HCT116 (cell line): Measurements from ENCODE around the gene PTH2. TPM values are rescaled to one million over a fixed set of nuclear protein-coding genes. Genes with fewer than 3 reads are reported as not detected.

Experiments used
- ATAC-seq: fragments of 200-7000 bp; cut with Tn5 transposase; 2 replicates; pipeline ENCODE4 v1.9.1; 2020; ENCODE audit warnings: mild to moderate bottlenecking, moderate library complexity
- BruUV-seq: library from RNA; stranded (reverse); fragments of 400-500 nt; replicated peaks from 2 replicates; lab custom pipeline; 2021; lab: Mats Ljungman, UMichigan
- CTCF ChIA-PET: fragments of 300-600 bp; sonication (Branson Sonifier 250); formaldehyde crosslinking; loops from one replicate; lab custom pipeline; 2021; ENCODE audit warnings: antibody characterized with exemption; lab: Charles Lee
- POLR2A ChIA-PET: fragments of 300-600, 350-600 bp; sonication (Branson Sonifier 250); formaldehyde crosslinking; loops from one replicate; lab custom pipeline; 2021; ENCODE audit warnings: antibody characterized with exemption; lab: Charles Lee
- RAD21 ChIA-PET, 2 experiments: fragments of 300-600 bp; sonication (Branson Sonifier 250); formaldehyde crosslinking; loops; one replicate each; lab custom pipeline; 2023; ENCODE audit warnings: low total read pairs in 2 of 2; ENCODE audit not compliant: uncharacterized antibody in 2 of 2, unreplicated experiment in 2 of 2, low non-redundant PET in 1 of 2; lab: Charles Lee
- DNase-seq: peaks from one replicate; pipeline ENCODE4 v3.0.0-alpha.2; 2010; ENCODE audit warnings: low read depth, low spot score
- H2AFZ ChIP-seq: fragments of 200-600 bp; shearing (Covaris generic), sonication (generic); 2 replicates; pipeline ENCODE4 v1.6.1; 2017; ENCODE audit warnings: low read depth, mixed run types, mixed read lengths, antibody characterized with exemption, low read length; ENCODE audit not compliant: poor library complexity, severe bottlenecking
- H3K27ac ChIP-seq: 2 replicates; pipeline ENCODE4 v1.5.1; 2012; ENCODE audit warnings: low read depth, low read length
- H3K27me3 ChIP-seq: fragments of 200-600 bp; sonication (generic); 2 replicates; pipeline ENCODE4 v1.6.1; 2016; ENCODE audit warnings: mixed run types, low read length, mixed read lengths; ENCODE audit not compliant: insufficient read depth
- H3K36me3 ChIP-seq, 2 experiments: fragments of 200-500 bp in 1 of 2; fragments of 200-600 bp in 1 of 2; sonication (Bioruptor generic) in 1 of 2; sonication (generic) in 1 of 2; 2 replicates each; pipeline versions ENCODE4 v1.5.1 to v1.6.1; 2014 to 2016; ENCODE audit warnings: low read length in 2 of 2, inconsistent platforms in 1 of 2, mixed read lengths in 1 of 2, mixed run types in 1 of 2; ENCODE audit not compliant: insufficient read depth in 2 of 2, control insufficient read depth in 1 of 2
- H3K4me1 ChIP-seq, 2 experiments: fragments of 200-600 bp in 1 of 2; sonication (generic) in 1 of 2; 2 replicates each; pipeline versions ENCODE4 v1.5.1 to v1.6.1; 2012 to 2017; ENCODE audit warnings: low read length in 2 of 2, inconsistent platforms in 1 of 2, mild to moderate bottlenecking in 1 of 2, mixed read lengths in 1 of 2, mixed run types in 1 of 2, moderate library complexity in 1 of 2; ENCODE audit not compliant: insufficient read depth in 2 of 2, control insufficient read depth in 1 of 2
- H3K4me2 ChIP-seq: fragments of 200-600 bp; sonication (generic); 2 replicates; pipeline ENCODE4 v1.6.1; 2017; ENCODE audit warnings: mixed run types, low read length, mixed read lengths
- H3K4me3 ChIP-seq, 2 experiments: fragments of 200-600 bp in 1 of 2; sonication (generic) in 1 of 2; replicated peaks in 1 of 2; 2 replicates each; pipeline ENCODE4 v1.5.1; 2011 to 2016; ENCODE audit warnings: low read length in 2 of 2, control low read depth in 1 of 2, low read depth in 1 of 2, mild to moderate bottlenecking in 1 of 2, mixed read lengths in 1 of 2, mixed run types in 1 of 2
- H3K79me2 ChIP-seq: fragments of 200-600 bp; sonication (generic); 2 replicates; pipeline ENCODE4 v1.6.1; 2017; ENCODE audit warnings: mild to moderate bottlenecking, mixed run types, low read length, moderate library complexity, mixed read lengths; ENCODE audit not compliant: insufficient read depth
- H3K9ac ChIP-seq: fragments of 200-600 bp; sonication (generic); 2 replicates; pipeline ENCODE4 v1.6.1; 2016; ENCODE audit warnings: low read length, mixed read lengths
- H3K9me2 ChIP-seq: fragments of 200-600 bp; sonication (generic), shearing (Covaris generic); 2 replicates; pipeline ENCODE4 v1.6.1; 2017; ENCODE audit warnings: mixed run types, mild to moderate bottlenecking, moderate library complexity; ENCODE audit not compliant: insufficient read depth
- H3K9me3 ChIP-seq, 2 experiments: fragments of 200-500 bp in 1 of 2; fragments of 200-600 bp in 1 of 2; sonication (Bioruptor generic) in 1 of 2; sonication (generic) in 1 of 2; 2 replicates each; pipeline ENCODE4 v1.6.1; 2014 to 2017; ENCODE audit warnings: low read length in 2 of 2, mixed read lengths in 2 of 2, inconsistent platforms in 1 of 2, low read depth in 1 of 2, mild to moderate bottlenecking in 1 of 2, mixed run types in 1 of 2, moderate library complexity in 1 of 2; ENCODE audit not compliant: control insufficient read depth in 1 of 2, insufficient read depth in 1 of 2
- H4K20me1 ChIP-seq: fragments of 200-600 bp; sonication (generic), shearing (Covaris generic); 2 replicates; pipeline ENCODE4 v1.6.1; 2017; ENCODE audit warnings: mixed run types, mild to moderate bottlenecking, moderate library complexity; ENCODE audit not compliant: insufficient read depth
- ATF3 ChIP-seq: IDR thresholded peaks from 2 replicates; pipeline ENCODE4 v1.6.1; 2012
- CBX3 ChIP-seq: IDR thresholded peaks from 2 replicates; pipeline ENCODE4 v1.6.1; 2012; ENCODE audit warnings: low read depth
- CEBPB ChIP-seq: IDR thresholded peaks from 2 replicates; pipeline ENCODE4 v1.6.1; 2012; ENCODE audit warnings: low read depth
- CTCF ChIP-seq, 3 experiments: fragments of 200-600 bp in 1 of 3; sonication (generic) in 1 of 3; IDR thresholded peaks in 2 of 3; conservative IDR thresholded peaks in 1 of 3; 2 replicates each; pipeline ENCODE4 v1.5.1; 2012 to 2017; ENCODE audit warnings: low read depth in 2 of 3, low read length in 2 of 3, antibody characterized with exemption in 1 of 3, borderline replicate concordance in 1 of 3, control low read depth in 1 of 3, mild to moderate bottlenecking in 1 of 3, mixed read lengths in 1 of 3, mixed run types in 1 of 3, moderate library complexity in 1 of 3; ENCODE audit not compliant: insufficient read depth in 1 of 3
- EGR1 ChIP-seq: IDR thresholded peaks from 2 replicates; pipeline ENCODE4 v1.6.1; 2012; ENCODE audit warnings: low read depth
- ELF1 ChIP-seq: IDR thresholded peaks from 2 replicates; pipeline ENCODE4 v1.6.1; 2012; ENCODE audit warnings: low read depth, borderline replicate concordance
- EZH2 ChIP-seq: fragments of 200-600 bp; sonication (generic); IDR thresholded peaks from 2 replicates; pipeline ENCODE4 v1.6.1; 2017; ENCODE audit warnings: antibody characterized with exemption, mixed run types
- EZH2phosphoT487 ChIP-seq: fragments of 200-600 bp; IDR thresholded peaks from 2 replicates; pipeline ENCODE4 v1.6.1; 2018; ENCODE audit warnings: antibody characterized with exemption, borderline replicate concordance
- FOSL1 ChIP-seq: IDR thresholded peaks from 2 replicates; pipeline ENCODE4 v1.6.1; 2012; ENCODE audit warnings: low read depth
- JUND ChIP-seq: IDR thresholded peaks from 2 replicates; pipeline ENCODE4 v1.6.1; 2012
- MAX ChIP-seq: IDR thresholded peaks from 2 replicates; pipeline ENCODE4 v1.6.1; 2012
- POLR2A ChIP-seq: IDR thresholded peaks from 2 replicates; pipeline ENCODE4 v1.7.0; 2011; ENCODE audit warnings: borderline replicate concordance; ENCODE audit not compliant: insufficient read depth, insufficient read length; ENCODE audit errors: extremely low read depth
- POLR2AphosphoS5 ChIP-seq: IDR thresholded peaks from 2 replicates; pipeline ENCODE4 v1.6.1; 2011; ENCODE audit warnings: mild to moderate bottlenecking, low read depth, low read length, moderate library complexity
- RAD21 ChIP-seq: IDR thresholded peaks from 2 replicates; pipeline ENCODE4 v1.6.1; 2012; ENCODE audit warnings: low read depth, mild to moderate bottlenecking
- SIN3A ChIP-seq: IDR thresholded peaks from 2 replicates; pipeline ENCODE4 v1.6.1; 2012; ENCODE audit warnings: low read depth
- SP1 ChIP-seq: IDR thresholded peaks from 2 replicates; pipeline ENCODE4 v1.6.1; 2012; ENCODE audit warnings: low read depth
- SRF ChIP-seq: IDR thresholded peaks from 2 replicates; pipeline ENCODE4 v1.6.1; 2012; ENCODE audit warnings: low read depth
- YY1 ChIP-seq: IDR thresholded peaks from 2 replicates; pipeline ENCODE4 v1.6.1; 2011; ENCODE audit warnings: low read length, low read depth, moderate library complexity, mild to moderate bottlenecking; ENCODE audit not compliant: insufficient replicate concordance; ENCODE audit errors: extremely low read depth
- ZBTB33 ChIP-seq: IDR thresholded peaks from 2 replicates; pipeline ENCODE4 v1.6.1; 2011; ENCODE audit warnings: mild to moderate bottlenecking, low read length, moderate library complexity; ENCODE audit not compliant: insufficient replicate concordance; ENCODE audit errors: extremely low read depth
- ZFX ChIP-seq: fragments of 450-650 bp; IDR thresholded peaks from 2 replicates; pipeline ENCODE4 v1.6.1; 2017
- intact Hi-C: fragments of 100-400 bp; cut with micrococcal nuclease; formaldehyde crosslinking; loops from 2 replicates; pipeline ENCODE4 v1.10.0; 2022
- total RNA-seq: library from RNA; stranded (reverse); gene quantifications from one replicate; pipeline ENCODE4 v1.2.1, GENCODE V29; 2021; ENCODE audit not compliant: unreplicated experiment

PTH2 gene
- total RNA-seq, 1 experiment from 2014 or later: 9.5 TPM

GRCh38 chr19:49458567-49458903 lies 35.3 kb upstream of the PTH2 start:
- CTCF ChIA-PET: no interaction called here
- Histone ChIP-seq H3K4me1 (peaks cover 6 to 10% of the 10 kb centered on the region in 2 experiments; a peak in 2 of 4 replicates), H3K36me3 (no peaks in the 10 kb centered on the region), H3K9me3 (no peaks in the 10 kb centered on the region), H4K20me1 (no peaks in the 10 kb centered on the region), H3K4me3 (no peak overlapping the region), H3K79me2 (peaks cover 16% of the 10 kb centered on the region), H3K27me3 (no peaks in the 10 kb centered on the region), H3K27ac (no peak overlapping the region), H3K9ac (no peak overlapping the region), H3K4me2 (no peak overlapping the region), H3K9me2 (no peaks in the 10 kb centered on the region)
- DNase-seq (no peak), ATAC-seq (no peak)
- RAD21 ChIA-PET: no interaction called here
- intact Hi-C loops: no loop called here
- POLR2A ChIA-PET: no interaction called here
- BruUV-seq: no TSS peak
- no peak for TF ChIP-seq CTCF (IDR thresholded peaks at IDR 0.05 in 2 of 3, conservative IDR thresholded peaks at IDR 0.05 in 1 of 3; ENCODE audit: borderline replicate concordance in 1 of 3, insufficient read depth in 1 of 3, low read depth in 2 of 3, low read length in 2 of 3)
- no peak for TF ChIP-seq SIN3A
- TF ChIP-seq POLR2A: no peak
- TF ChIP-seq YY1: no peak
- no peak for TF ChIP-seq MAX
- no peak for TF ChIP-seq CEBPB
- TF ChIP-seq JUND: no peak
- no peak for TF ChIP-seq ATF3
- TF ChIP-seq EZH2: no peak
- no peak for TF ChIP-seq CBX3
- TF ChIP-seq ELF1: no peak
- no peak for TF ChIP-seq SRF
- no peak for TF ChIP-seq SP1
- TF ChIP-seq RAD21: no peak
- no peak for TF ChIP-seq ZFX
- TF ChIP-seq EGR1: no peak
- no peak for TF ChIP-seq FOSL1
- no peak for TF ChIP-seq EZH2phosphoT487
- TF ChIP-seq POLR2AphosphoS5: no peak
- no peak for TF ChIP-seq ZBTB33
- TF ChIP-seq, all 23 proteins: peak for 0
- no peak overlapping the region for H2AFZ ChIP-seq
